ENCODE measurements around the gene ESF1. TPM values are rescaled to one million over a fixed set of nuclear protein-coding genes. Genes with fewer than 3 reads are reported as not detected.

ESF1 gene
- total RNA-seq, 1 donor from 2014 or later: 17.3 TPM

DNA sequence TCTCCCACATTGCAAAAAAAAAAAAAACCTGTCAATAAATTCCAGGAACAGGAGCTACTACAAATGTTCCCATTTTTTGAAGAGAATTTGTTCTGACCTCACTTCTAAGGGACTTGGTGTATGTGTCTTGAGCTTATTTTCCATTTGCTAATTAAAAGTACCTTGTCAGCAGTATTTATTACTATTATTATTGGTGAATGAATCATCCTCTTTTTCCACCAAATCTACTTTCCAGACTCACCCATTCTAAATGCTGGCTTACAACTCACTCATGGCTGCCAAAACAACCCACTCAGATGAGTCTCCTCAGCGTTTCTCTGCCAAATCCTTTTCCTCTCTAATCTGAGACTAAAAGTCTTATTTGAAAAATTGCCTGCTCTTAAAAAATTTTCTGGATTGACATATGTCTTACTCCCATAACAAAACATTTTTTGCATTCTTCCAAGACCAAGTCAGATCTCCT is 112.8 kb downstream of the ESF1 start:
- DNase-seq: no peak

GRCh38 chr20:13671512-13671911 is 113.2 kb downstream of the ESF1 start:
- DNase-seq: no peak

GRCh38 chr20:13670160-13670559 is 114.6 kb downstream of the ESF1 start:
- no peak for DNase-seq

DNA sequence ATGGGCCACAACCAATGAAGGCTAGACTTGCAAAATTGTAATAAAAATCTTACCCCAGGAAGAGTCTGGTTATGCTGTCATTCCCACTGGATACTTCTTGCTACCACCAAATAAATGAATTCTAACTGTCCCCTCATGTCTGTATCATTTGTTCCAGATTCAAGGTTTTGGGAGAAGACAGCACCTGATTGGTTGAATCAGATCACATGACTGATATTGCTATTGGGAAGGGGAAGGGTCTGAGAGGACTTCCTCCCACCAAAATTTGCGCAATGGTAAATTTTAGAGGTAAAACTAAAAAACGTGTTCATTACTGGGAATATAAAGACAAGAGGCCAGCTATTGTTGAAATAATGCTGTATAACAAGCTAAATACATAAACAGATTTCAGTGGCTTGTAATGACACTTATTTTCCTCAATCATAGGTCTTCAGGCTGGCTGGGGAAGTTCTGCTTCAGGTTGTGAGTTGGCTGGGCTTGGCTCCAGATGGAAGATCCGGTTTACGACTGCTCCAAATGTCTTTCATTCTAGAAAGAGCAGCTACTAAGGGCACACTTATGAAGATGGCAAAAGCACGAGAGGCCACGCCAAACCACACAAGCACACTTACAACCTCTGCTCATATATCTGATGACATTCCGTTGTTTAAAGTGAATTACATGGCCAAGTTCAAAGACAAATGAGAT is 118.9 kb downstream of the ESF1 start:
- no peak for DNase-seq

Other genes with a start within 250 kb of the ESF1 start
- 27.5 TPM for gene TASP1, start 146.0 kb downstream of the ESF1 start, total RNA-seq
- gene NDUFAF5, start 109 bp upstream of the ESF1 start, total RNA-seq: 30.4 TPM
- gene SEL1L2, start 205.7 kb upstream of the ESF1 start, total RNA-seq: 0.62 TPM
- gene MACROD2, start 210.6 kb upstream of the ESF1 start, total RNA-seq: 60.4 TPM